HG03460 (cell line): ENCODE data around the gene YEATS4.
"Not testable (repeated sequence)": the region's sequence is repeated elsewhere in the genome, so short reads cannot be mapped to it uniquely, and the experiment has no call there.

Experiments used
- ATAC-seq: cut with Tn5 transposase; IDR thresholded peaks from one replicate; pipeline ENCODE4 v1.9.1; 2021; ENCODE audit not compliant: unreplicated experiment

YEATS4 gene

GRCh38 chr12:69359531-69360347 is at the start of gene YEATS4:
Gene YEATS4 (plus strand): TSS chr12:69359743. CDS start chr12:69359973, 230 bp downstream.
- ATAC-seq: peak; percentile 82

GRCh38 chr12:69313209-69313608 is 46.3 kb upstream of the YEATS4 start:
- ATAC-seq: no peak

GRCh38 chr12:69316784-69317183 is 42.8 kb upstream of the YEATS4 start:
- ATAC-seq: not testable (repeated sequence)

- not testable (repeated sequence) for ATAC-seq
Measured at GRCh38 chr12:69317233-69317632, 42.3 kb upstream of the YEATS4 start.

GRCh38 chr12:69318225-69318624 is 41.3 kb upstream of the YEATS4 start:
- no peak for ATAC-seq

GRCh38 chr12:69321351-69321750 is 38.2 kb upstream of the YEATS4 start:
- ATAC-seq: no peak

GRCh38 chr12:69324797-69325466 is 34.6 kb upstream of the YEATS4 start:
- peak; percentile 94 for ATAC-seq

GRCh38 chr12:69328426-69328825 is 31.1 kb upstream of the YEATS4 start:
- no peak for ATAC-seq

GRCh38 chr12:69329669-69330428 is 29.7 kb upstream of the YEATS4 start:
- no peak for ATAC-seq

GRCh38 chr12:69330475-69331473 is 28.8 kb upstream of the YEATS4 start:
- peak; percentile 84 for ATAC-seq

GRCh38 chr12:69331519-69331908 is 28.0 kb upstream of the YEATS4 start:
- no peak for ATAC-seq

GRCh38 chr12:69331909-69332684 is 27.4 kb upstream of the YEATS4 start:
- ATAC-seq: no peak

- ATAC-seq: no peak
Measured at GRCh38 chr12:69332815-69333358, 26.7 kb upstream of the YEATS4 start.

GRCh38 chr12:69334158-69334557 is 25.4 kb upstream of the YEATS4 start:
- no peak for ATAC-seq

GRCh38 chr12:69337311-69338090 is 22.0 kb upstream of the YEATS4 start:
- ATAC-seq: no peak

GRCh38 chr12:69338120-69338859 is 21.3 kb upstream of the YEATS4 start:
- ATAC-seq: no peak

GRCh38 chr12:69338936-69339335 is 20.6 kb upstream of the YEATS4 start:
- ATAC-seq: no peak

GRCh38 chr12:69339999-69340398 is 19.5 kb upstream of the YEATS4 start:
- no peak for ATAC-seq
